H1 (cell line): ENCODE measurements around the gene SULT2B1. TPM values are rescaled to one million over a fixed set of nuclear protein-coding genes. Genes with fewer than 3 reads are reported as not detected.

ENCODE experiments used
- CTCF ChIA-PET: fragments of 300-600 bp; sonication (Branson Sonifier 250); formaldehyde crosslinking; loops from one replicate; lab custom pipeline; 2021; ENCODE audit not compliant: partially characterized antibody; lab: Charles Lee
- POLR2A ChIA-PET: fragments of 300-600 bp; sonication (Branson Sonifier 250); formaldehyde crosslinking; loops from one replicate; lab custom pipeline; 2021; ENCODE audit warnings: inconsistent platforms; ENCODE audit not compliant: partially characterized antibody; lab: Charles Lee
- DNase-seq, 2 experiments: peaks; one replicate each; pipeline versions ENCODE4 v3.0.0 to v3.0.0-alpha.2; 2010 to 2022; ENCODE audit warnings: low spot score in 2 of 2, low read depth in 1 of 2, mixed read lengths in 1 of 2
- FAIRE-seq: peaks from 2 replicates; lab custom pipeline; 2011; peaks lifted over from hg19 to GRCh38; lab: Jason Lieb, UNC
- H2AFZ ChIP-seq: 2 replicates; pipeline ENCODE4 v1.8.1; 2012; ENCODE audit warnings: low read length, inconsistent platforms
- H2AK5ac ChIP-seq: 2 replicates; pipeline ENCODE4 v1.6.1; 2013; ENCODE audit warnings: low read depth, low read length
- H2BK120ac ChIP-seq: replicated peaks from 2 replicates; pipeline ENCODE3; 2013; ENCODE audit warnings: low read depth, low read length, inconsistent platforms
- H2BK12ac ChIP-seq: 2 replicates; pipeline ENCODE4 v1.6.1; 2013; ENCODE audit warnings: low read depth, low read length
- H2BK15ac ChIP-seq: 2 replicates; pipeline ENCODE4 v1.6.1; 2013; ENCODE audit warnings: low read length
- H2BK20ac ChIP-seq: 2 replicates; pipeline ENCODE4 v1.6.1; 2013; ENCODE audit warnings: low read length
- H2BK5ac ChIP-seq: 2 replicates; pipeline ENCODE4 v1.6.1; 2013; ENCODE audit warnings: low read depth, low read length
- H3K14ac ChIP-seq: 2 replicates; pipeline ENCODE4 v1.6.1; 2013; ENCODE audit warnings: inconsistent platforms; ENCODE audit not compliant: insufficient read length
- H3K18ac ChIP-seq: 2 replicates; pipeline ENCODE4 v1.6.1; 2013; ENCODE audit warnings: low read length; ENCODE audit errors: extremely low read depth
- H3K23ac ChIP-seq: 2 replicates; pipeline ENCODE4 v1.6.1; 2013; ENCODE audit warnings: inconsistent platforms; ENCODE audit not compliant: insufficient read length
- H3K23me2 ChIP-seq: 2 replicates; pipeline ENCODE4 v1.6.1; 2013; ENCODE audit warnings: low read depth, low read length
- H3K27ac ChIP-seq: 2 replicates; pipeline ENCODE4 v1.6.1; 2011; ENCODE audit warnings: low read depth, low read length, inconsistent platforms
- H3K27me3 ChIP-seq, 4 experiments: replicated peaks in 1 of 4; 1 replicate in 1 of 4; 2 replicates in 3 of 4; pipeline versions ENCODE4 v1.6.1 to v1.8.1; 2011 to 2013; ENCODE audit warnings: low read length in 3 of 4, mild to moderate bottlenecking in 3 of 4, inconsistent platforms in 2 of 4, mixed read lengths in 2 of 4, moderate library complexity in 1 of 4; ENCODE audit not compliant: control insufficient read depth in 3 of 4, insufficient read depth in 3 of 4; ENCODE audit errors: extremely low read depth in 1 of 4
- H3K36me3 ChIP-seq, 4 experiments: 2 replicates each; pipeline versions ENCODE4 v1.6.1 to v1.8.1; 2011 to 2013; ENCODE audit warnings: mild to moderate bottlenecking in 4 of 4, low read length in 3 of 4, moderate library complexity in 2 of 4, control low read depth in 1 of 4, inconsistent platforms in 1 of 4; ENCODE audit not compliant: insufficient read depth in 4 of 4, control insufficient read depth in 2 of 4
- H3K4ac ChIP-seq: replicated peaks from 2 replicates; pipeline ENCODE3; 2013; ENCODE audit warnings: low read length, low read depth, mixed read lengths, inconsistent platforms; ENCODE audit not compliant: insufficient read length
- H3K4me1 ChIP-seq, 4 experiments: replicated peaks in 1 of 4; 1 replicate in 1 of 4; 2 replicates in 3 of 4; pipeline versions ENCODE4 v1.6.1 to v1.8.1; 2011 to 2013; ENCODE audit warnings: low read length in 3 of 4, inconsistent platforms in 2 of 4, mixed read lengths in 1 of 4; ENCODE audit not compliant: insufficient read depth in 4 of 4, control insufficient read depth in 3 of 4
- H3K4me2 ChIP-seq, 2 experiments: 2 replicates each; pipeline versions ENCODE4 v1.6.1 to v1.8.1; 2011 to 2013; ENCODE audit warnings: low read depth in 2 of 2, low read length in 2 of 2, control low read depth in 1 of 2, inconsistent platforms in 1 of 2, mild to moderate bottlenecking in 1 of 2; ENCODE audit not compliant: insufficient read depth in 1 of 2
- H3K4me3 ChIP-seq, 4 experiments: fragments of 200-600, 300-600 bp in 1 of 4; sonication (generic), shearing (Covaris generic), sonication (Bioruptor Twin) in 1 of 4; 2 replicates each; pipeline versions ENCODE4 v1.5.1 to v1.8.1; 2011 to 2016; ENCODE audit warnings: low read length in 4 of 4, low read depth in 3 of 4, control low read depth in 2 of 4, inconsistent platforms in 2 of 4, mild to moderate bottlenecking in 2 of 4, mixed read lengths in 1 of 4, moderate library complexity in 1 of 4; ENCODE audit not compliant: insufficient read depth in 2 of 4; ENCODE audit errors: extremely low read depth in 1 of 4
- H3K56ac ChIP-seq: replicated peaks from 2 replicates; pipeline ENCODE3; 2013; ENCODE audit warnings: low read depth, mild to moderate bottlenecking, mixed read lengths, low read length, inconsistent platforms; ENCODE audit not compliant: insufficient read length
- H3K79me1 ChIP-seq: 2 replicates; pipeline ENCODE4 v1.6.1; 2013; ENCODE audit warnings: low read depth, low read length, control low read depth
- H3K79me2 ChIP-seq, 2 experiments: 2 replicates each; pipeline versions ENCODE4 v1.6.1 to v1.8.1; 2012 to 2013; ENCODE audit warnings: low read length in 2 of 2, mild to moderate bottlenecking in 2 of 2, inconsistent platforms in 1 of 2; ENCODE audit not compliant: insufficient read depth in 2 of 2, control insufficient read depth in 1 of 2
- H3K9ac ChIP-seq, 4 experiments: replicated peaks in 1 of 4; 1 replicate in 1 of 4; 2 replicates in 3 of 4; pipeline versions ENCODE4 v1.6.1 to v1.8.1; 2011 to 2013; ENCODE audit warnings: low read depth in 3 of 4, low read length in 3 of 4, control low read depth in 2 of 4, mild to moderate bottlenecking in 2 of 4, moderate library complexity in 2 of 4, inconsistent platforms in 1 of 4; ENCODE audit errors: extremely low read depth in 1 of 4
- H3K9me3 ChIP-seq, 2 experiments: 2 replicates each; pipeline versions ENCODE4 v1.6.1 to v1.8.1; 2012 to 2013; ENCODE audit warnings: mild to moderate bottlenecking in 2 of 2, moderate library complexity in 2 of 2, control low read depth in 1 of 2, inconsistent platforms in 1 of 2, low read depth in 1 of 2, low read length in 1 of 2, mixed read lengths in 1 of 2; ENCODE audit not compliant: insufficient read depth in 2 of 2
- H4K20me1 ChIP-seq, 2 experiments: replicated peaks in 1 of 2; 2 replicates each; pipeline versions ENCODE3 to v1.8.1; 2011 to 2013; ENCODE audit warnings: inconsistent platforms in 2 of 2, low read length in 2 of 2, mild to moderate bottlenecking in 1 of 2; ENCODE audit not compliant: insufficient read depth in 2 of 2, control insufficient read depth in 1 of 2
- H4K5ac ChIP-seq: 2 replicates; pipeline ENCODE4 v1.6.1; 2013; ENCODE audit warnings: low read length, low read depth, mixed read lengths, inconsistent platforms; ENCODE audit not compliant: insufficient read length
- H4K8ac ChIP-seq: 2 replicates; pipeline ENCODE4 v1.8.0; 2013; ENCODE audit warnings: mild to moderate bottlenecking, moderate library complexity, low read length, inconsistent platforms; ENCODE audit not compliant: insufficient read depth; ENCODE audit errors: extremely low read depth
- H4K91ac ChIP-seq: replicated peaks from 2 replicates; pipeline ENCODE3; 2013; ENCODE audit warnings: low read length, mixed read lengths, inconsistent platforms; ENCODE audit not compliant: insufficient read length
- ATF3 ChIP-seq: IDR thresholded peaks from 2 replicates; pipeline ENCODE4 v1.6.1; 2011; ENCODE audit warnings: low read depth, mild to moderate bottlenecking, low read length; ENCODE audit not compliant: insufficient read depth
- BCL11A ChIP-seq, 2 experiments: IDR thresholded peaks; one replicate each; pipeline ENCODE4 v1.6.1; 2011; ENCODE audit warnings: low read depth in 2 of 2, low read length in 2 of 2, mild to moderate bottlenecking in 2 of 2
- CHD2 ChIP-seq: IDR thresholded peaks from 2 replicates; pipeline ENCODE4 v1.6.1; 2012; ENCODE audit warnings: low read length, improper control_type of control experiment
- CREB1 ChIP-seq: IDR thresholded peaks from 2 replicates; pipeline ENCODE4 v1.6.1; 2012; ENCODE audit warnings: inconsistent platforms
- JUN ChIP-seq: IDR thresholded peaks from 2 replicates; pipeline ENCODE4 v1.6.1; 2011; ENCODE audit warnings: low read depth, mild to moderate bottlenecking, improper control_type of control experiment, low read length
- KDM4A ChIP-seq: IDR thresholded peaks from one replicate; pipeline ENCODE4 v1.7.1; 2012; ENCODE audit warnings: low read depth, mild to moderate bottlenecking, moderate library complexity, low read length, inconsistent platforms; ENCODE audit not compliant: severe bottlenecking
- MAFK ChIP-seq: IDR thresholded peaks from 2 replicates; pipeline ENCODE4 v1.6.1; 2012; ENCODE audit warnings: low read depth, mild to moderate bottlenecking, improper control_type of control experiment, low read length
- SAP30 ChIP-seq: fragments of 300-600 bp; sonication (generic); IDR thresholded peaks from 2 replicates; pipeline ENCODE4 v1.7.1; 2012; ENCODE audit warnings: low read length, moderate library complexity, mild to moderate bottlenecking, inconsistent platforms; ENCODE audit not compliant: insufficient read depth, insufficient replicate concordance
- TCF12 ChIP-seq: IDR thresholded peaks from 2 replicates; pipeline ENCODE4 v1.6.1; 2011; ENCODE audit warnings: low read depth, mild to moderate bottlenecking, low read length
- WGBS, 2 experiments: shearing (Covaris generic) in 1 of 2; methylation state at CpG; one replicate each; pipeline versions ENCODE4 v1.1.6 to v1.1.7; 2013 to 2015; ENCODE audit warnings: low lambda C conversion rate in 2 of 2, mixed read lengths in 2 of 2, inconsistent platforms in 1 of 2, low coverage in 1 of 2, missing lambda C conversion rate in 1 of 2; ENCODE audit not compliant: insufficient replicate concordance in 2 of 2, insufficient coverage in 1 of 2, insufficient read length in 1 of 2; ENCODE audit errors: extremely low coverage in 1 of 2, missing lambda C conversion rate in 1 of 2; 5-methylcytosine and 5-hydroxymethylcytosine counted together
- polyA plus RNA-seq, 7 experiments: library from polyadenylated mRNA; depleted of rRNA in 3 of 7; stranded (reverse) in 5 of 7; unstranded in 2 of 7; fragments of >200 nt in 5 of 7; fragments of 200-250 nt in 2 of 7; gene quantifications; 1 replicate in 5 of 7; 2 replicates in 1 of 7; 4 replicates in 1 of 7; pipeline versions ENCODE4 v1.2.1 to v1.2.3, GENCODE V29; 2011 to 2013; ENCODE audit warnings: missing spikeins in 2 of 7, mixed read lengths in 2 of 7
- total RNA-seq: library from RNA; stranded (reverse); fragmentation: NEBNext Ultra II Directional; extraction: Animal tissue kit (Norgen Biotek cat#: 25700); gene quantifications from 2 replicates; pipeline ENCODE4 v1.2.1, GENCODE V29; 2021

The SULT2B1 gene
- total and polyA plus RNA-seq, 2 of the 8 experiments (the other 6 are each of a cell fraction or from before 2014, with no cell fraction given): 1.5 to 2.6 TPM

- Histone ChIP-seq H3K56ac (no peak overlapping the region), H3K4me2 (no peak overlapping the region), H2BK12ac (no peak overlapping the region), H3K79me2 (no peaks in the 10 kb centered on the region), H2BK15ac (no peak overlapping the region), H3K4ac (no peak overlapping the region), H3K14ac (no peak overlapping the region), H3K18ac (no peak overlapping the region), H4K91ac (no peak overlapping the region), H4K5ac (no peak overlapping the region), H3K9ac (no peak overlapping the region), H3K23me2 (no peaks in the 10 kb centered on the region; the same call in 1 of the 2 replicates), H2AFZ (no peak overlapping the region), H2BK120ac (no peak overlapping the region), H2BK20ac (no peak overlapping the region), H3K27me3 (no peaks in the 10 kb centered on the region), H4K8ac (no peak overlapping the region), H3K9me3 (no peaks in the 10 kb centered on the region), H3K4me1 (no peaks in the 10 kb centered on the region), H2AK5ac (no peak overlapping the region), H2BK5ac (no peak overlapping the region), H4K20me1 (peaks cover 0 to 2% of the 10 kb centered on the region in 2 experiments), H3K27ac (no peak overlapping the region), H3K79me1 (no peaks in the 10 kb centered on the region), H3K4me3 (no peak overlapping the region), H3K36me3 (no peaks in the 10 kb centered on the region), H3K23ac (no peak overlapping the region)
- DNase-seq: no peak
- WGBS, 2 experiments: 84% methylated on average over 13 of the region's 21 CpGs; no CpG with 5 or more reads in 1 of the 2 experiments
- no peak for FAIRE-seq
- CTCF ChIA-PET: interaction anchor here (0.6 to 2.5 kb wide), 3 partner anchors 12 to 1897 kb away, joined by 3 to 11 read pairs (median 3); no protein-coding TSS in a partner anchor
- POLR2A ChIA-PET: interaction anchor here (1.1 to 27.0 kb wide), 4 partner anchors 12 to 271 kb away, joined by 3 to 788 read pairs (median 6); partner anchors contain the start of genes DBP, FAM83E, IZUMO1 and PPP1R15A
- no peak for TF ChIP-seq ATF3
- no peak for TF ChIP-seq JUN
- TF ChIP-seq MAFK: no peak
- TF ChIP-seq CREB1: no peak
- TF ChIP-seq TCF12: no peak
- no peak for TF ChIP-seq SAP30
- TF ChIP-seq BCL11A (IDR thresholded peaks at IDR 0.05; ENCODE audit: low read depth in 2 of 2, low read length in 2 of 2): no peak
- TF ChIP-seq KDM4A: no peak
- TF ChIP-seq CHD2: no peak
Measured at GRCh38 chr19:48600679-48601417, 48.9 kb downstream of the SULT2B1 start.
